Transverse colon (tissue), 4 donors: Measurements from ENCODE around the gene CPVL. TPM values are rescaled to one million over a fixed set of nuclear protein-coding genes. Genes with fewer than 3 reads are reported as not detected.

ENCODE experiments used
- DNase-seq: peaks from one replicate; pipeline ENCODE4 v3.0.0-alpha.2; 2019
- H3K27ac ChIP-seq, 4 donors: fragments of 200-600 bp; sonication (generic); 2 replicates each; pipeline ENCODE4 v1.5.1; 2016 to 2018; ENCODE audit warnings: inconsistent platforms in 4 of 4
- H3K27me3 ChIP-seq: fragments of 200-600 bp; sonication (generic); 2 replicates; pipeline ENCODE4 v1.5.1; 2017; ENCODE audit warnings: inconsistent platforms
- H3K36me3 ChIP-seq, 4 donors: fragments of 200-600 bp; sonication (generic); 2 replicates each; pipeline ENCODE4 v1.5.1; 2017 to 2019; ENCODE audit warnings: inconsistent platforms in 4 of 4
- H3K4me1 ChIP-seq, 4 donors: fragments of 200-600 bp; sonication (generic); 2 replicates each; pipeline ENCODE4 v1.5.1; 2017 to 2020; ENCODE audit warnings: inconsistent platforms in 4 of 4
- H3K4me3 ChIP-seq, 4 donors: fragments of 200-600 bp; sonication (generic); 1 replicate in 1 of 4; 2 replicates in 3 of 4; pipeline versions ENCODE4 v1.5.1 to v1.6.1; 2017 to 2019; ENCODE audit warnings: inconsistent platforms in 4 of 4
- H3K9me3 ChIP-seq, 2 donors: fragments of 200-600 bp; sonication (generic); 2 replicates each; pipeline ENCODE4 v1.5.1; 2017 to 2019; ENCODE audit warnings: inconsistent platforms in 2 of 2
- EP300 ChIP-seq: sonication (generic); formaldehyde crosslinking; IDR thresholded peaks from one replicate; pipeline ENCODE4 v1.6.1; 2017; ENCODE audit warnings: antibody characterized with exemption, low read depth
- POLR2A ChIP-seq: fragments of 450-650 bp; IDR thresholded peaks from one replicate; pipeline ENCODE4 v1.6.1; 2016; ENCODE audit warnings: antibody characterized with exemption, mild to moderate bottlenecking, moderate library complexity
- POLR2AphosphoS5 ChIP-seq, 3 donors: sonication (generic); formaldehyde crosslinking; IDR thresholded peaks; one replicate each; pipeline ENCODE4 v1.6.1; 2016; ENCODE audit warnings: antibody characterized with exemption in 3 of 3
- WGBS, 2 donors: methylation state at CpG; one replicate each; pipeline ENCODE4 v1.1.5; 2018; ENCODE audit warnings: low coverage in 1 of 2; 5-methylcytosine and 5-hydroxymethylcytosine counted together
- in situ Hi-C, 4 donors: fragments of 200-750 bp; cut with MboI; loops; one replicate each; pipeline versions ENCODE4 v1.15.0 to v1.15.1; 2017; ENCODE audit warnings: low sequenced_read_pairs in 3 of 4, low pct_ligation_motif_present in 1 of 4, low pct_unique_long_range_greater_than_20kb in 1 of 4
- intact Hi-C: fragments of 100-400 bp; cut with DNase I; formaldehyde crosslinking; loops from one replicate; pipeline ENCODE4 v1.15.1; 2023; ENCODE audit warnings: low total_unique reads
- total RNA-seq, 4 donors: library from RNA; depleted of rRNA; stranded (reverse); fragments of >200 nt; gene quantifications; one replicate each; pipeline ENCODE4 v1.1.0, GENCODE V29; 2016
- TF ChIP-seq, protein P1 (sequence below), 5 experiments: fragments of 200-600 bp in 3 of 5; fragments of 450-650 bp in 2 of 5; sonication (generic) in 3 of 5; IDR thresholded peaks; 1 replicate in 2 of 5; 2 replicates in 3 of 5; pipeline ENCODE4 v1.5.1; 2016 to 2017; ENCODE audit warnings: antibody characterized with exemption in 5 of 5, inconsistent platforms in 3 of 5, mild to moderate bottlenecking in 2 of 5, moderate library complexity in 1 of 5

Gene CPVL
- total RNA-seq, 4 donors from 2014 or later: 0.75 to 9.7 (median 4.8) TPM

DNA sequence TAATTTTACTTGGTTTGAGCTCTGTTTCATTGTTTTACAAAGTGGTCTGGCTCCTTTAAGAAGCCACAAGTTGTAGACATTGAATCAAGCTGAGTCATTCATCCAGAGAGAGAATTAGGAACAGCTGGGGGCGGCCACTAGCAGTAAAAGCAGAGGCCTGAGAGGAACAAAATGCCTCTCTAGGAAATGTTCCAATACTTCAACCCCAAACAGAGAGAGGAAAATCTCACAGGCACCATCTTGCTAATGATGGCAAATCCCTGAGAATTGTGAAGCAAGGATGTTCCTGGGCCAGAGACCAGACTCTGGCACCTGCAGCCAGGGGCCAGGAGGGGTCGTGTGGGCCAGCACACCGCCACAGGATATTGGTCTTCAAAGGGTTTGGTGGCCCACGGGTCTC lies 161.7 kb downstream of the CPVL start:
- TF ChIP-seq EP300 (no peak), POLR2A (no peak), POLR2AphosphoS5 (IDR thresholded peaks at IDR 0.05) (peak in 1 of 3 donors; percentile 5)
- TF ChIP-seq, protein P1, sequence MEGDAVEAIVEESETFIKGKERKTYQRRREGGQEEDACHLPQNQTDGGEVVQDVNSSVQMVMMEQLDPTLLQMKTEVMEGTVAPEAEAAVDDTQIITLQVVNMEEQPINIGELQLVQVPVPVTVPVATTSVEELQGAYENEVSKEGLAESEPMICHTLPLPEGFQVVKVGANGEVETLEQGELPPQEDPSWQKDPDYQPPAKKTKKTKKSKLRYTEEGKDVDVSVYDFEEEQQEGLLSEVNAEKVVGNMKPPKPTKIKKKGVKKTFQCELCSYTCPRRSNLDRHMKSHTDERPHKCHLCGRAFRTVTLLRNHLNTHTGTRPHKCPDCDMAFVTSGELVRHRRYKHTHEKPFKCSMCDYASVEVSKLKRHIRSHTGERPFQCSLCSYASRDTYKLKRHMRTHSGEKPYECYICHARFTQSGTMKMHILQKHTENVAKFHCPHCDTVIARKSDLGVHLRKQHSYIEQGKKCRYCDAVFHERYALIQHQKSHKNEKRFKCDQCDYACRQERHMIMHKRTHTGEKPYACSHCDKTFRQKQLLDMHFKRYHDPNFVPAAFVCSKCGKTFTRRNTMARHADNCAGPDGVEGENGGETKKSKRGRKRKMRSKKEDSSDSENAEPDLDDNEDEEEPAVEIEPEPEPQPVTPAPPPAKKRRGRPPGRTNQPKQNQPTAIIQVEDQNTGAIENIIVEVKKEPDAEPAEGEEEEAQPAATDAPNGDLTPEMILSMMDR (IDR thresholded peaks at IDR 0.05): no peak
- DNase-seq: peak; percentile 26
- in situ Hi-C loops (no loop called here), intact Hi-C loops (no loop called here)
- no peak overlapping the region for H3K4me3 ChIP-seq
- H3K36me3 ChIP-seq: no peaks in the 10 kb centered on the region
- WGBS, 2 donors: 9 to 59% methylated on average over 1 to 4 of the region's 4 CpGs
- no peaks in the 10 kb centered on the region for H3K9me3 ChIP-seq
- peaks cover 0 to 15% (median 9%) of the 10 kb centered on the region in 4 donors for H3K4me1 ChIP-seq
- no peaks in the 10 kb centered on the region for H3K27me3 ChIP-seq
- peak overlapping the region; percentile 43 to 53 (median 47) for H3K27ac ChIP-seq

DNA sequence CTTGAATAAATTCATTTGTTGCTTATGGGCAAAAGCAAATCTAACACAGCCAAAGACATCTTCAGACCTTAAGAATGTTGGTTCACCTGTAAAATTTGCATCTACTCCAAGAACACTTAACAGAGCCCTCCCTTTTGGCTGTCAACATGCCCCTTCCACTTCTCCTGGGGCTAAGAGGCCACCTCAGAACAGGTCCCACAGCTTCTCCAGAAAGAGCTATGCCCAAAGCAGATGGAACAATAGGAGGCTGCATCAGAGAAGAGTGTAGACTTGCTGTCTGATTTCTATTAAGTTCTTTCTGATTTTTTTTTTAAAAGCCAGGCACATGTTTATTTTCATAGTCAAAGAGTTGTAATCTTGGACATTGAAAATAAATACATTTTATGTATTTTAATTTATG lies 162.1 kb downstream of the CPVL start:
- no peak for DNase-seq
- TF ChIP-seq, protein P1 (IDR thresholded peaks at IDR 0.05): no peak
- TF ChIP-seq POLR2A (no peak), EP300 (no peak), POLR2AphosphoS5 (IDR thresholded peaks at IDR 0.05) (no peak)
- no peaks in the 10 kb centered on the region for H3K9me3 ChIP-seq
- in situ Hi-C loops: no loop called here
- H3K27me3 ChIP-seq: no peaks in the 10 kb centered on the region
- peaks cover 0 to 15% (median 9%) of the 10 kb centered on the region in 4 donors for H3K4me1 ChIP-seq
- H3K27ac ChIP-seq: no peak overlapping the region
- no peak overlapping the region for H3K4me3 ChIP-seq
- intact Hi-C loops: no loop called here
- H3K36me3 ChIP-seq: no peaks in the 10 kb centered on the region

DNA sequence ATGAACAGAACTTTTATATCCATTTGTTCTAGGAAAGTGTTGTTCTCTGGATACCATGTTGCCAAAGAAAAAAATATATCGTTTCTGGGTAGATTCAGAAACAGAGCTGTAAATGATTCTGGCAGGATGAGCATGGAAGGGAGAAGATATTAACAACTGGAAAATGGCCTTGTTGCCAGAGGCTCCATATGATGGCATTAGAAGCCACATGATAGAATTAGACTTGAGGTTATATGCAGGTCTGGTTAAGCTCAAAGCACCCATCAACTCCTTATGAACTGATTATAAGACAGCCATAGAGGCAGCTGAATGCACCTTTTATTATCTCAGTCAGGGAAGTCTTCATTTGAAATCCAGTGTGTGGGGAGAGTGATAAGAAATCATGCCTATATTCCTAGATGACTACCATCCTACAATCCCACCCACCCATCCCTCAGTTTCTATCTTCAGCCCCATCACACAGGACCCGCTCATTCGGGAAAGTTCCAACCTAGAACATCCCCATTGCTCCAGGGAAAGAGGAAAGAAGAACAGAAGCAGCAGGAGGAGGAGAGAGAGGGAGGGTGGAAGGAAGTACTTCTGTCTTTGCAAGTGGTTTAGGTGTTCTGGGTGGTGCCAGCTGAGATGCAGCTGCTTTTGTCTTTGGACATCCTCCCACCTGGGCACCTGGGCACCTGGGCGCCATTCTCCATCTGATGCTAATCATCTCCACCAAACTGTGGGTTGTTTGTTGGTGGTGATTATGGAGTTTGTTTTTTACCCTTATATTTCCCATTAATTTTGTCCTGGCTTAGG lies 162.7 kb downstream of the CPVL start:
- no peak overlapping the region for H3K4me3 ChIP-seq
- intact Hi-C loops: no loop called here
- H3K27ac ChIP-seq: no peak overlapping the region
- H3K27me3 ChIP-seq: no peaks in the 10 kb centered on the region
- H3K9me3 ChIP-seq: no peaks in the 10 kb centered on the region
- DNase-seq: no peak
- no peaks in the 10 kb centered on the region for H3K36me3 ChIP-seq
- in situ Hi-C loops: no loop called here
- H3K4me1 ChIP-seq: peaks cover 0 to 15% (median 9%) of the 10 kb centered on the region in 4 donors
- TF ChIP-seq EP300 (no peak), POLR2AphosphoS5 (IDR thresholded peaks at IDR 0.05) (no peak), POLR2A (no peak)
- TF ChIP-seq, protein P1 (IDR thresholded peaks at IDR 0.05): no peak
- WGBS, 2 donors: 89 to 92% methylated on average over 3 to 4 of the region's 4 CpGs

DNA sequence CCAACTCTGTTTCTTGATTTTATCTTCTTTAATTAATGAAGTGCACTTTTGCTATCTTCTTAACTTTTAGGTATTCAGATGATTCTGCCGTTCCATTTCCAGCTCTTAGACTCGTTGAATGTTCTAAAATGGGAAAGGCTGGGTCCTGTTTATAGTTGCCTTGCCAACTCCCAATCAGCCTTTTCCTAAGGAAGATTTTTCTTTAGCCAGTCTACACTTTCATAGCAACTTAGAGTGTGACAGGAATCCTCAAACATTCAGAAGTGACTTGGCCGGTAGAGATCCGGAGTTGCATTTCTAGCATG lies 165.2 kb downstream of the CPVL start:
- TF ChIP-seq POLR2A (no peak), POLR2AphosphoS5 (IDR thresholded peaks at IDR 0.05) (no peak)
- TF ChIP-seq, protein P1 (IDR thresholded peaks at IDR 0.05): no peak
- peak overlapping the region; percentile 25 to 45 (median 28) for H3K27ac ChIP-seq
- intact Hi-C loops: no loop called here

More for the DNA sequence above, 165.2 kb downstream of the CPVL start:
- no peaks in the 10 kb centered on the region for H3K9me3 ChIP-seq
- H3K4me3 ChIP-seq: no peak overlapping the region
- no peaks in the 10 kb centered on the region for H3K36me3 ChIP-seq
- no peaks in the 10 kb centered on the region for H3K27me3 ChIP-seq
- no peak for DNase-seq
- in situ Hi-C loops: no loop called here
- 60 to 64% methylated on average over 1 to 4 of the region's 4 CpGs for WGBS, 2 donors
- peaks cover 0 to 11% (median 7%) of the 10 kb centered on the region in 4 donors for H3K4me1 ChIP-seq
